SU-DHL-6 (cell line): Measurements from ENCODE around the gene PITPNC1.
A peak's percentile ranks its signal among the peaks of the same experiment; 100 is the strongest.

Experiments used
- H2AFZ ChIP-seq: fragments of 200-600 bp; sonication (generic); 2 replicates; pipeline ENCODE4 v1.6.1; 2014; ENCODE audit warnings: low read depth, mild to moderate bottlenecking, moderate library complexity, mixed read lengths, antibody characterized with exemption, low read length; ENCODE audit not compliant: severe bottlenecking
- H3F3A ChIP-seq: fragments of 200-600 bp; shearing (Covaris generic); 2 replicates; pipeline ENCODE4 v1.6.0; 2016; ENCODE audit warnings: antibody characterized with exemption, mild to moderate bottlenecking; ENCODE audit not compliant: insufficient read depth
- H3K27ac ChIP-seq: fragments of 200-600 bp; sonication (generic); 2 replicates; pipeline ENCODE4 v1.5.1; 2016; ENCODE audit warnings: low read depth, mild to moderate bottlenecking, low read length, moderate library complexity, mixed read lengths
- H3K27me3 ChIP-seq: fragments of 200-600 bp; sonication (generic), shearing (Covaris generic); 2 replicates; pipeline ENCODE4 v1.6.0; 2014; ENCODE audit warnings: mild to moderate bottlenecking, low read length
- H3K36me3 ChIP-seq: fragments of 200-600 bp; sonication (generic); 2 replicates; pipeline ENCODE4 v1.6.1; 2014; ENCODE audit warnings: mild to moderate bottlenecking, low read length, mixed read lengths
- H3K4me2 ChIP-seq: fragments of 300-600, 200-600 bp; shearing (Covaris generic), sonication (generic); 2 replicates; pipeline ENCODE4 v1.6.0; 2014; ENCODE audit warnings: low read length, low read depth, mild to moderate bottlenecking; ENCODE audit not compliant: poor library complexity, severe bottlenecking
- H3K4me3 ChIP-seq: fragments of 200-600 bp; sonication (generic); 2 replicates; pipeline ENCODE4 v1.5.1; 2014; ENCODE audit warnings: antibody characterized with exemption, low read length, mild to moderate bottlenecking, mixed read lengths; ENCODE audit not compliant: insufficient read depth, poor library complexity, severe bottlenecking
- H3K79me2 ChIP-seq: fragments of 200-600 bp; sonication (generic); 2 replicates; pipeline ENCODE4 v1.6.1; 2014; ENCODE audit warnings: mild to moderate bottlenecking, low read length, moderate library complexity; ENCODE audit not compliant: insufficient read depth
- H3K9ac ChIP-seq: fragments of 200-600 bp; sonication (generic); 2 replicates; pipeline ENCODE4 v1.7.0; 2014; ENCODE audit warnings: mild to moderate bottlenecking, low read length
- H3K9me2 ChIP-seq: fragments of 200-600 bp; sonication (generic); replicated peaks from 2 replicates; pipeline ENCODE4 v1.6.1; 2014; ENCODE audit warnings: low read length; ENCODE audit not compliant: insufficient read depth
- H3K9me3 ChIP-seq: fragments of 200-600 bp; sonication (generic); 2 replicates; pipeline ENCODE4 v1.6.1; 2014; ENCODE audit warnings: low read length, mixed read lengths; ENCODE audit not compliant: insufficient read depth
- H4K20me1 ChIP-seq: fragments of 200-600 bp; sonication (generic); 2 replicates; pipeline ENCODE4 v1.6.1; 2014; ENCODE audit warnings: low read depth, mild to moderate bottlenecking, antibody characterized with exemption, low read length, moderate library complexity, mixed read lengths
- CTCF ChIP-seq: fragments of 200-600 bp; sonication (generic); IDR thresholded peaks from one replicate; pipeline ENCODE4 v1.5.1; 2017; ENCODE audit warnings: antibody characterized with exemption, mild to moderate bottlenecking, low read length, moderate library complexity; ENCODE audit not compliant: insufficient read depth, poor library complexity, severe bottlenecking
- EZH2phosphoT487 ChIP-seq: fragments of 200-600 bp; sonication (generic), shearing (Covaris generic); conservative IDR thresholded peaks from 2 replicates; pipeline ENCODE4 v1.6.1; 2018; ENCODE audit warnings: mild to moderate bottlenecking, antibody characterized with exemption, low read length, moderate library complexity, mixed read lengths

The PITPNC1 gene

GRCh38 chr17:67686241-67686640 is 309.2 kb downstream of the PITPNC1 start:
- Histone ChIP-seq H2AFZ (no peak overlapping the region), H3K27me3 (no peaks in the 10 kb centered on the region), H3K27ac (no peak overlapping the region), H3F3A (no peaks in the 10 kb centered on the region), H3K36me3 (no peaks in the 10 kb centered on the region), H3K9me3 (no peaks in the 10 kb centered on the region), H3K9me2 (no peaks in the 10 kb centered on the region), H3K79me2 (no peaks in the 10 kb centered on the region), H4K20me1 (no peaks in the 10 kb centered on the region), H3K4me2 (no peak overlapping the region), H3K4me3 (no peak overlapping the region), H3K9ac (no peak overlapping the region)
- no peak for TF ChIP-seq EZH2phosphoT487
- TF ChIP-seq CTCF, result no peak

- Histone ChIP-seq H3K9me2 (no peaks in the 10 kb centered on the region), H3K9me3 (no peaks in the 10 kb centered on the region), H2AFZ (no peak overlapping the region), H3K79me2 (no peaks in the 10 kb centered on the region), H3F3A (no peaks in the 10 kb centered on the region), H4K20me1 (no peaks in the 10 kb centered on the region), H3K4me2 (no peak overlapping the region), H3K27ac (no peak overlapping the region), H3K9ac (no peak overlapping the region), H3K4me3 (no peak overlapping the region), H3K36me3 (no peaks in the 10 kb centered on the region), H3K27me3 (no peaks in the 10 kb centered on the region)
- TF ChIP-seq EZH2phosphoT487 (no peak), CTCF (no peak)
Observed at GRCh38 chr17:67687511-67687910, 310.4 kb downstream of the PITPNC1 start.

GRCh38 chr17:67689534-67690177 is 312.6 kb downstream of the PITPNC1 start:
- TF ChIP-seq CTCF, result peak; percentile 65
- TF ChIP-seq EZH2phosphoT487, result no peak
- H3F3A ChIP-seq, result no peaks in the 10 kb centered on the region
- H3K27ac ChIP-seq, result no peak overlapping the region
- H3K79me2 ChIP-seq, result no peaks in the 10 kb centered on the region
- H3K9me2 ChIP-seq, result no peaks in the 10 kb centered on the region
- H3K4me3 ChIP-seq, result no peak overlapping the region
- no peak overlapping the region for H3K9ac ChIP-seq
- no peaks in the 10 kb centered on the region for H3K9me3 ChIP-seq
- H4K20me1 ChIP-seq, result no peaks in the 10 kb centered on the region
- no peaks in the 10 kb centered on the region for H3K36me3 ChIP-seq
- H2AFZ ChIP-seq, result no peak overlapping the region
- H3K27me3 ChIP-seq, result no peaks in the 10 kb centered on the region
- H3K4me2 ChIP-seq, result no peak overlapping the region
